Left ventricle myocardium inferior (tissue), 1 donor: ENCODE data around the gene ICAM2. TPM values are rescaled to one million over a fixed set of nuclear protein-coding genes. Genes with fewer than 3 reads are reported as not detected.

Experiments used
- DNase-seq: peaks from one replicate; pipeline ENCODE4 v3.0.0-alpha.2; 2020
- H3K27ac ChIP-seq: fragments of 200-600 bp; replicated peaks from 2 replicates; pipeline ENCODE4 v1.8.0; 2021
- H3K27me3 ChIP-seq: fragments of 200-600 bp; 2 replicates; pipeline ENCODE4 v1.8.0; 2021; ENCODE audit warnings: low read depth
- H3K36me3 ChIP-seq: fragments of 200-600 bp; 2 replicates; pipeline ENCODE4 v1.8.0; 2021
- H3K4me1 ChIP-seq: fragments of 200-600 bp; 2 replicates; pipeline ENCODE4 v1.8.0; 2021
- H3K4me3 ChIP-seq: fragments of 200-600 bp; 2 replicates; pipeline ENCODE4 v1.8.0; 2021; ENCODE audit warnings: mild to moderate bottlenecking, moderate library complexity
- H3K9me3 ChIP-seq: fragments of 200-600 bp; replicated peaks from 2 replicates; pipeline ENCODE4 v1.8.0; 2021
- CTCF ChIP-seq: fragments of 200-600 bp; IDR thresholded peaks from 2 replicates; pipeline ENCODE4 v1.8.0; 2021; ENCODE audit warnings: antibody characterized with exemption, mild to moderate bottlenecking, borderline replicate concordance
- intact Hi-C: fragments of 100-400 bp; cut with micrococcal nuclease; formaldehyde crosslinking; loops from one replicate; pipeline ENCODE4 v1.11.0; 2022
- total RNA-seq: library from RNA; stranded (reverse); fragmentation: NEBNext Ultra II Directional; extraction: Animal tissue kit (Norgen Biotek cat#: 25700); gene quantifications from one replicate; pipeline ENCODE4 v1.2.1, GENCODE V29; 2021
- donor health status: DM: no; HTN: yes; CAD: no; lungs with severe emphysema.

The ICAM2 gene
- total RNA-seq, 1 donor from 2014 or later = 28.2 TPM

GRCh38 chr17:63956296-63956920 is 64.0 kb downstream of the ICAM2 start:
- H3K36me3 ChIP-seq = no peaks in the 10 kb centered on the region
- no peak for DNase-seq
- H3K4me3 ChIP-seq = no peak overlapping the region
- TF ChIP-seq CTCF = no peak
- peaks cover 33% of the 10 kb centered on the region for H3K4me1 ChIP-seq
- no peaks in the 10 kb centered on the region for H3K27me3 ChIP-seq
- no peaks in the 10 kb centered on the region for H3K9me3 ChIP-seq
- intact Hi-C loops = no loop called here
- no peak overlapping the region for H3K27ac ChIP-seq

GRCh38 chr17:63955791-63956190 is 64.6 kb downstream of the ICAM2 start:
- intact Hi-C loops = no loop called here
- H3K36me3 ChIP-seq = no peaks in the 10 kb centered on the region
- no peak for DNase-seq
- H3K4me3 ChIP-seq = no peak overlapping the region
- no peaks in the 10 kb centered on the region for H3K27me3 ChIP-seq
- H3K4me1 ChIP-seq = peaks cover 27% of the 10 kb centered on the region
- H3K9me3 ChIP-seq = no peaks in the 10 kb centered on the region
- H3K27ac ChIP-seq = no peak overlapping the region
- no peak for TF ChIP-seq CTCF

GRCh38 chr17:63955232-63955631 is 65.2 kb downstream of the ICAM2 start:
- no peak for DNase-seq
- Histone ChIP-seq H3K4me3 (no peak overlapping the region), H3K36me3 (no peaks in the 10 kb centered on the region), H3K27ac (no peak overlapping the region), H3K9me3 (no peaks in the 10 kb centered on the region), H3K4me1 (peaks cover 25% of the 10 kb centered on the region), H3K27me3 (no peaks in the 10 kb centered on the region)
- intact Hi-C loops = no loop called here
- no peak for TF ChIP-seq CTCF

- peaks cover 22% of the 10 kb centered on the region for H3K4me1 ChIP-seq
- no peaks in the 10 kb centered on the region for H3K27me3 ChIP-seq
- no peak overlapping the region for H3K27ac ChIP-seq
- no peaks in the 10 kb centered on the region for H3K9me3 ChIP-seq
- intact Hi-C loops = no loop called here
- no peak for DNase-seq
- H3K4me3 ChIP-seq = no peak overlapping the region
- no peaks in the 10 kb centered on the region for H3K36me3 ChIP-seq
- TF ChIP-seq CTCF = no peak
These were observed 65.9 kb downstream of the ICAM2 start for GRCh38 chr17:63954402-63955063.

Other genes starting within 250 kb of the ICAM2 start
- gene CCDC47, start 247.0 kb downstream of the ICAM2 start, total RNA-seq = 79.6 TPM
- gene DDX42, start 246.5 kb downstream of the ICAM2 start, total RNA-seq = 51.7 TPM
- gene PSMC5, start 193.2 kb downstream of the ICAM2 start, total RNA-seq = 115 TPM
- gene FTSJ3, start 193.0 kb downstream of the ICAM2 start, total RNA-seq = 36.7 TPM
- gene SMARCD2, start 177.9 kb downstream of the ICAM2 start, total RNA-seq = 21.0 TPM
- not detected for gene CSH2, start 147.0 kb downstream of the ICAM2 start, total RNA-seq
- not detected for gene GH2, start 138.7 kb downstream of the ICAM2 start, total RNA-seq
- gene CSH1, start 124.1 kb downstream of the ICAM2 start, total RNA-seq = not detected
- gene CSHL1, start 109.4 kb downstream of the ICAM2 start, total RNA-seq = not detected
- not detected for gene GH1, start 101.8 kb downstream of the ICAM2 start, total RNA-seq
- 4.6 TPM for gene CD79B, start 88.3 kb downstream of the ICAM2 start, total RNA-seq
- 1.2 TPM for gene SCN4A, start 47.7 kb downstream of the ICAM2 start, total RNA-seq
- not detected for gene PRR29, start 22.3 kb downstream of the ICAM2 start, total RNA-seq
- gene ERN1, start 109.5 kb upstream of the ICAM2 start, total RNA-seq = 9.3 TPM
- gene TEX2, start 242.6 kb upstream of the ICAM2 start, total RNA-seq = 58.0 TPM